ENCODE results near the gene CETP. TPM values are rescaled to one million over a fixed set of nuclear protein-coding genes. Genes with fewer than 3 reads are reported as not detected.
A peak's percentile ranks its signal among the peaks of the same experiment; 100 is the strongest.

Gene CETP
- total and polyA plus RNA-seq, 9 of the 15 experiments (the other 6 are each of a cell fraction or from before 2014, with no cell fraction given): 0.07 to 0.11 TPM; not detected in 7

DNA sequence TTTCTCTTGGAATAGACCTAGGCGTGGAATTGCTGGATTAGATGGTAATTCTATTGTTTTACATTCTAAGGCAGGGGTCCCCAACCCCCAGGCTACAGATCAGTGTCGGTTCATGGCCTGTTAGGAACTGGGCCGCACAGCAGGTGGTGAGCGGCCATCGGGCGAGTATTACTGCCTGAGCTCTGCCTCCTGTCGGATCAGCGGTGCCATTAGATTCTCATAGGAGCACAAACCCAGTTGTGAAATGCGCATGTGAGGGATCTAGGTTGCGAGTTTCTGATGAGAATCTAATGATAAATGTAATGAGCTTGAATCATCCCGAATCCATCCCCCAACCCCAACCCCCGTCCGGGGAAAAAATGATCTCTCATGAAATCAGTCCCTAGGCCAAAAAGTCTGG, 50.6 kb downstream of the CETP start (continued):
- TF ChIP-seq, protein P1, sequence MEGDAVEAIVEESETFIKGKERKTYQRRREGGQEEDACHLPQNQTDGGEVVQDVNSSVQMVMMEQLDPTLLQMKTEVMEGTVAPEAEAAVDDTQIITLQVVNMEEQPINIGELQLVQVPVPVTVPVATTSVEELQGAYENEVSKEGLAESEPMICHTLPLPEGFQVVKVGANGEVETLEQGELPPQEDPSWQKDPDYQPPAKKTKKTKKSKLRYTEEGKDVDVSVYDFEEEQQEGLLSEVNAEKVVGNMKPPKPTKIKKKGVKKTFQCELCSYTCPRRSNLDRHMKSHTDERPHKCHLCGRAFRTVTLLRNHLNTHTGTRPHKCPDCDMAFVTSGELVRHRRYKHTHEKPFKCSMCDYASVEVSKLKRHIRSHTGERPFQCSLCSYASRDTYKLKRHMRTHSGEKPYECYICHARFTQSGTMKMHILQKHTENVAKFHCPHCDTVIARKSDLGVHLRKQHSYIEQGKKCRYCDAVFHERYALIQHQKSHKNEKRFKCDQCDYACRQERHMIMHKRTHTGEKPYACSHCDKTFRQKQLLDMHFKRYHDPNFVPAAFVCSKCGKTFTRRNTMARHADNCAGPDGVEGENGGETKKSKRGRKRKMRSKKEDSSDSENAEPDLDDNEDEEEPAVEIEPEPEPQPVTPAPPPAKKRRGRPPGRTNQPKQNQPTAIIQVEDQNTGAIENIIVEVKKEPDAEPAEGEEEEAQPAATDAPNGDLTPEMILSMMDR (IDR thresholded peaks at IDR 0.05 in 2 of 3, conservative IDR thresholded peaks at IDR 0.05 in 1 of 3; ENCODE audit: insufficient read depth in 2 of 3, low read depth in 1 of 3, low read length in 3 of 3): peak; percentile 42 to 68 (median 55); a peak in 5 of 6 replicates
- TF ChIP-seq, protein P2, sequence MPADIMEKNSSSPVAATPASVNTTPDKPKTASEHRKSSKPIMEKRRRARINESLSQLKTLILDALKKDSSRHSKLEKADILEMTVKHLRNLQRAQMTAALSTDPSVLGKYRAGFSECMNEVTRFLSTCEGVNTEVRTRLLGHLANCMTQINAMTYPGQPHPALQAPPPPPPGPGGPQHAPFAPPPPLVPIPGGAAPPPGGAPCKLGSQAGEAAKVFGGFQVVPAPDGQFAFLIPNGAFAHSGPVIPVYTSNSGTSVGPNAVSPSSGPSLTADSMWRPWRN (IDR thresholded peaks at IDR 0.05; ENCODE audit: low read depth): no peak
- TF ChIP-seq SRF (CRISPR knock-in tag; IDR thresholded peaks at IDR 0.05) (no peak), TGIF2 (CRISPR knock-in tag; IDR thresholded peaks at IDR 0.05) (no peak), ZNF668 (CRISPR knock-in tag; IDR thresholded peaks at IDR 0.05) (no peak)
- TF ChIP-seq, protein P3, sequence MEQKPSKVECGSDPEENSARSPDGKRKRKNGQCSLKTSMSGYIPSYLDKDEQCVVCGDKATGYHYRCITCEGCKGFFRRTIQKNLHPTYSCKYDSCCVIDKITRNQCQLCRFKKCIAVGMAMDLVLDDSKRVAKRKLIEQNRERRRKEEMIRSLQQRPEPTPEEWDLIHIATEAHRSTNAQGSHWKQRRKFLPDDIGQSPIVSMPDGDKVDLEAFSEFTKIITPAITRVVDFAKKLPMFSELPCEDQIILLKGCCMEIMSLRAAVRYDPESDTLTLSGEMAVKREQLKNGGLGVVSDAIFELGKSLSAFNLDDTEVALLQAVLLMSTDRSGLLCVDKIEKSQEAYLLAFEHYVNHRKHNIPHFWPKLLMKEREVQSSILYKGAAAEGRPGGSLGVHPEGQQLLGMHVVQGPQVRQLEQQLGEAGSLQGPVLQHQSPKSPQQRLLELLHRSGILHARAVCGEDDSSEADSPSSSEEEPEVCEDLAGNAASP (IDR thresholded peaks at IDR 0.05): no peak

DNA sequence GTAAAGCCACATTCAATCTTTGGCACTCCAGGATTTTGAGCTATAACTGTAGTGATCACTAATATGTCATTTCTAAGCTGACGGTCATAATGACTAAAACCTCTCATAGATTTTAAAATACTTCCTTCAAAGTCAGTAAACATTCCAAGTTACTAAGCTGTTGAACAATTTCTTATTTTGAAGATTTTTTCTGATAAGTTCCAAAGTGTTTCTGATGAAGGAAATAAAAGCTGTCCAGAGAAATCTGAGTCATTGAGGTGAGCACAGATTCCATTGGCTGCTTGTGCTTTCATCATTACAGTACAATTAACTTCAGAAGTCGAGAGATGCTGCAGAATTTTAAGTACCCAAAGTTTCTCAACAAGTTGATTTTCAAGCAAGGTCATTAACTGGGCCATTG, 51.5 kb downstream of the CETP start:
- Histone ChIP-seq H3K9me3 (replicated peaks; ENCODE audit: control insufficient read depth, insufficient read depth, low read depth, low read length) (no peaks in the 10 kb centered on the region), H3K9me1 (ENCODE audit: control insufficient read depth, insufficient read depth, low read length) (no peaks in the 10 kb centered on the region), H3K27me3 (ENCODE audit: control insufficient read depth in 2 of 2, insufficient read depth in 2 of 2, low read length in 2 of 2) (peaks cover 25 to 32% of the 10 kb centered on the region in 2 experiments), H2AFZ (ENCODE audit: low read depth, low read length) (no peak overlapping the region), H3K4me1 (replicated peaks in 1 of 2; ENCODE audit: control insufficient read depth in 2 of 2, insufficient read depth in 2 of 2, low read length in 2 of 2) (no peaks in the 10 kb centered on the region), H3K27ac (ENCODE audit: extremely low read depth, low read depth, low read length) (no peak overlapping the region), H3K36me3 (ENCODE audit: control insufficient read depth, insufficient read depth, low read length) (no peaks in the 10 kb centered on the region), H3K9ac (ENCODE audit: insufficient read depth in 1 of 2, low read depth in 2 of 2, low read length in 2 of 2) (no peak overlapping the region), H3K4me2 (ENCODE audit: insufficient read depth, low read length) (no peak overlapping the region), H3K4me3 (no peak overlapping the region), H4K20me1 (replicated peaks; ENCODE audit: control insufficient read depth, insufficient read depth, low read length) (no peaks in the 10 kb centered on the region), H3K79me2 (ENCODE audit: control insufficient read depth, insufficient read depth, low read length) (no peaks in the 10 kb centered on the region)
- CTCF ChIA-PET (ENCODE audit: low intra/inter-chr PET ratio): no interaction called here
- DNase-seq (ENCODE audit: extremely low read depth in 1 of 4, low spot score in 3 of 4): no peak
- ATAC-seq: no peak
- intact Hi-C loops (cut with micrococcal nuclease) (no loop called here), in situ Hi-C loops (cut with MboI) (no loop called here)
- 13% methylated on average over 2 of the region's 2 CpGs for WGBS (ENCODE audit: insufficient coverage, low coverage, missing lambda C conversion rate)
- no peak for FAIRE-seq
- no TSS peak for BruUV-seq (replicated peaks)
- POLR2A ChIA-PET: no interaction called here
- no peak for TF ChIP-seq RBM22 (IDR thresholded peaks at IDR 0.05; ENCODE audit: low read depth, low read length, poor library complexity, severe bottlenecking)
- TF ChIP-seq RBM34 (IDR thresholded peaks at IDR 0.05; ENCODE audit: borderline replicate concordance, insufficient read depth, low read length): no peak
- TF ChIP-seq, protein P4, sequence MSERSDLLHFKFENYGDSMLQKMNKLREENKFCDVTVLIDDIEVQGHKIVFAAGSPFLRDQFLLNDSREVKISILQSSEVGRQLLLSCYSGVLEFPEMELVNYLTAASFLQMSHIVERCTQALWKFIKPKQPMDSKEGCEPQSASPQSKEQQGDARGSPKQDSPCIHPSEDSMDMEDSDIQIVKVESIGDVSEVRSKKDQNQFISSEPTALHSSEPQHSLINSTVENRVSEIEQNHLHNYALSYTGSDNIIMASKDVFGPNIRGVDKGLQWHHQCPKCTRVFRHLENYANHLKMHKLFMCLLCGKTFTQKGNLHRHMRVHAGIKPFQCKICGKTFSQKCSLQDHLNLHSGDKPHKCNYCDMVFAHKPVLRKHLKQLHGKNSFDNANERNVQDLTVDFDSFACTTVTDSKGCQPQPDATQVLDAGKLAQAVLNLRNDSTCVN (CRISPR knock-in tag; IDR thresholded peaks at IDR 0.05): no peak
- TF ChIP-seq ZNF75A (CRISPR knock-in tag; IDR thresholded peaks at IDR 0.05): no peak
- TF ChIP-seq, protein P5, sequence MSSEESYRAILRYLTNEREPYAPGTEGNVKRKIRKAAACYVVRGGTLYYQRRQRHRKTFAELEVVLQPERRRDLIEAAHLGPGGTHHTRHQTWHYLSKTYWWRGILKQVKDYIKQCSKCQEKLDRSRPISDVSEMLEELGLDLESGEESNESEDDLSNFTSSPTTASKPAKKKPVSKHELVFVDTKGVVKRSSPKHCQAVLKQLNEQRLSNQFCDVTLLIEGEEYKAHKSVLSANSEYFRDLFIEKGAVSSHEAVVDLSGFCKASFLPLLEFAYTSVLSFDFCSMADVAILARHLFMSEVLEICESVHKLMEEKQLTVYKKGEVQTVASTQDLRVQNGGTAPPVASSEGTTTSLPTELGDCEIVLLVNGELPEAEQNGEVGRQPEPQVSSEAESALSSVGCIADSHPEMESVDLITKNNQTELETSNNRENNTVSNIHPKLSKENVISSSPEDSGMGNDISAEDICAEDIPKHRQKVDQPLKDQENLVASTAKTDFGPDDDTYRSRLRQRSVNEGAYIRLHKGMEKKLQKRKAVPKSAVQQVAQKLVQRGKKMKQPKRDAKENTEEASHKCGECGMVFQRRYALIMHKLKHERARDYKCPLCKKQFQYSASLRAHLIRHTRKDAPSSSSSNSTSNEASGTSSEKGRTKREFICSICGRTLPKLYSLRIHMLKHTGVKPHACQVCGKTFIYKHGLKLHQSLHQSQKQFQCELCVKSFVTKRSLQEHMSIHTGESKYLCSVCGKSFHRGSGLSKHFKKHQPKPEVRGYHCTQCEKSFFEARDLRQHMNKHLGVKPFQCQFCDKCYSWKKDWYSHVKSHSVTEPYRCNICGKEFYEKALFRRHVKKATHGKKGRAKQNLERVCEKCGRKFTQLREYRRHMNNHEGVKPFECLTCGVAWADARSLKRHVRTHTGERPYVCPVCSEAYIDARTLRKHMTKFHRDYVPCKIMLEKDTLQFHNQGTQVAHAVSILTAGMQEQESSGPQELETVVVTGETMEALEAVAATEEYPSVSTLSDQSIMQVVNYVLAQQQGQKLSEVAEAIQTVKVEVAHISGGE (CRISPR knock-in tag; IDR thresholded peaks at IDR 0.05): no peak
- TF ChIP-seq POLR2AphosphoS2 (IDR thresholded peaks at IDR 0.05; ENCODE audit: low read length): no peak

Data from K562 (cell line).